ENCODE measurements around the gene KCNMA1.

The KCNMA1 gene

DNA sequence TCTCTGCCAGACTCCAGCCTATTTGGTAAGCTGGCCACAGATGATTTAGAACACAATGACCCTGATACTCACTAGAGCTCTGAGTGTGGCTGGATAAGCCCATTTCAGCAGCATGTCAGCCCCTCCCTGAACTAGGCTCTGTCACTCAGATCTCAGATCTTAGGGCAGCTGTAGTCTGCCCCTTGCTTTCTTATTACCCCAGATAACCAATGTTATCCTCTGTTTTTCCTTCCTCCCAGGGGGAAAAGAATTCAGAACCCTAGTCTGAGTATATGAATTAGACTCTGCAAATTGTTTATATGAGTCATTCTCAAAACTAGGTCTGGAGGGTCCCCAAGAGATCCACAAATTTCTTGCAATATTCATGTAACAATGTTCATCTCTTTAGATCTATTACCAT, 286.2 kb downstream of the KCNMA1 start:
- no peak overlapping the region for H3K4me3 ChIP-seq (ENCODE audit: low read length)
- no peak for DNase-seq (ENCODE audit: low read depth)
- TF ChIP-seq, protein P1, sequence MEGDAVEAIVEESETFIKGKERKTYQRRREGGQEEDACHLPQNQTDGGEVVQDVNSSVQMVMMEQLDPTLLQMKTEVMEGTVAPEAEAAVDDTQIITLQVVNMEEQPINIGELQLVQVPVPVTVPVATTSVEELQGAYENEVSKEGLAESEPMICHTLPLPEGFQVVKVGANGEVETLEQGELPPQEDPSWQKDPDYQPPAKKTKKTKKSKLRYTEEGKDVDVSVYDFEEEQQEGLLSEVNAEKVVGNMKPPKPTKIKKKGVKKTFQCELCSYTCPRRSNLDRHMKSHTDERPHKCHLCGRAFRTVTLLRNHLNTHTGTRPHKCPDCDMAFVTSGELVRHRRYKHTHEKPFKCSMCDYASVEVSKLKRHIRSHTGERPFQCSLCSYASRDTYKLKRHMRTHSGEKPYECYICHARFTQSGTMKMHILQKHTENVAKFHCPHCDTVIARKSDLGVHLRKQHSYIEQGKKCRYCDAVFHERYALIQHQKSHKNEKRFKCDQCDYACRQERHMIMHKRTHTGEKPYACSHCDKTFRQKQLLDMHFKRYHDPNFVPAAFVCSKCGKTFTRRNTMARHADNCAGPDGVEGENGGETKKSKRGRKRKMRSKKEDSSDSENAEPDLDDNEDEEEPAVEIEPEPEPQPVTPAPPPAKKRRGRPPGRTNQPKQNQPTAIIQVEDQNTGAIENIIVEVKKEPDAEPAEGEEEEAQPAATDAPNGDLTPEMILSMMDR (conservative IDR thresholded peaks at IDR 0.05; ENCODE audit: low read depth, low read length): no peak

DNA sequence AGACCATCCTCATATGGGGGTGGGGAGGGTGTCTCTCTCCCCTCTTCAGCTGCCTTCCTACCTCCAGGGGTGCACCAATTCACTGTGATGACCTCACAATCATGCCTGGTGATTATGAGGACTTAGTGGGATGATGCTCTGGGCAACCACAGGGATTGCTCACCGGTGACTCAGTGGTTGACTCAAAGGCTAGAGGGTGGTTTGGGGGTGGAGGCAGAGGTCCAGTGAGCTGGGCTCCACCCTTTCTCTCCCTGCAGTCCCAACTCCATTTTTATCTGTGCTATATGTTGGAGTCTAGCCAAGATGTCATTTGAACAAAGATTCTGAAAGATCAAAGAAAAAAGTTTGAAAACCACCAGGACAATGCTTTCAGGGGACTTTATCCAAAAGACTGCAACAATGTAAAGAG, 286.9 kb downstream of the KCNMA1 start:
- TF ChIP-seq, protein P1 (conservative IDR thresholded peaks at IDR 0.05; ENCODE audit: low read depth, low read length): peak; percentile 3
- DNase-seq (ENCODE audit: low read depth): peak; percentile 93
- H3K4me3 ChIP-seq (ENCODE audit: low read length): no peak overlapping the region

DNA sequence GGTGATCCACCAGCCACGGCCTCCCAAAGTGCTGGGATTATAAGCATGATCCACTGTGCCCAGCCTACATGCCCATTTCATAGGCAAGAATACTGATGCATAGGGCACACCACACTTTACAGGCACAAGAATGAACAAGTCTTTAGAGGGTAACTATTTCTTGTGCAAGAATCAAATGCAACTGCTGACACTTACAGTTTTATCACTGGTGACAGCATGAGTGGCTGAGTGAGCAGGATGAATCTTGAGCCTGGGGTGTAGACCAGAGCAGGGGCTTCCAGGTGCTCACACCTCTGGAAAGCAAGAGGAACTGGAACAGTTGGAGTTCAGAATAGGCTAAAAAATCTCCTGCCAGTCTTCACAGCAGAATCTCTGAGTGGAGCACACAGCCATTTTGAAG, 287.5 kb downstream of the KCNMA1 start:
- H3K4me3 ChIP-seq (ENCODE audit: low read length): no peak overlapping the region
- TF ChIP-seq, protein P1 (conservative IDR thresholded peaks at IDR 0.05; ENCODE audit: low read depth, low read length): no peak
- DNase-seq (ENCODE audit: low read depth): no peak

DNA sequence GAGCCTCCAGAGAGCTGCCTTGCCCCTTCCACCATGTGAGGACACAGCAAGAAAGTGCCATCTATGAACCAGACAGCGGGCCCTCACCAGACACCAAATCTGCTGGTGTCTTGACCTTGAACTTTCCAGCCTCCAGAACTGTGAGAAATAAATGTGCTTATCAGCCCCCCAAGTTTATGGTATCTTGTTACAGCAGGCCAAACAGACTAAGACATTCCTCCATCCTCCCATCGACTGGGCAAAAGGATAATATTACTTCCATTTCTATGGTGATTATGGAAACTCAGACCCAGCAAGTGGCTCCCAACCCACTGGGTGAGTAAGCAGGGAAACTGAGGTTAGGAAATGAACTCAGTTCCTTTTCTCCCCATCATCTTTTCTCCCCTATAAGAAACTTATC, 288.4 kb downstream of the KCNMA1 start:
- DNase-seq (ENCODE audit: low read depth): no peak
- H3K4me3 ChIP-seq (ENCODE audit: low read length): no peak overlapping the region
- TF ChIP-seq, protein P1 (conservative IDR thresholded peaks at IDR 0.05; ENCODE audit: low read depth, low read length): no peak

DNA sequence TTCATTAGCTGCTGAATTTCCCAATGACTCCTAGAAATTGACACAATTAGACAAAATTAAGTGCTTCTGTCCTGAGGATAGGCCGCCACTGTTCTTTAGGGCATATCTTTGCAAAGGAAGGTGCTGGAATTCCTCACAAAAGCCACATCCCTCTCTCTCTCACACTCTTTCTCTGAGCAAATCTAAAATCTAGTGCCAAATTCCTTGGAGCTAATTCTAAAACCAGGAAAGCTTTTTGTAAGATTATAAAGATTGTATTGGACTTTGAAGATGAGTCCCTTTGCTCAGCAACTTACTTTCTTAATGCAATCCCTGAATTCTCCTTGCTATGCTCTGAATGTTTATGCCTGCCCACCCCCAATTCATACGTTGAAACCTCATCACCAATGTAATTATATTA, 288.9 kb downstream of the KCNMA1 start:
- TF ChIP-seq, protein P1 (conservative IDR thresholded peaks at IDR 0.05; ENCODE audit: low read depth, low read length): no peak
- DNase-seq (ENCODE audit: low read depth): no peak
- H3K4me3 ChIP-seq (ENCODE audit: low read length): no peak overlapping the region

DNA sequence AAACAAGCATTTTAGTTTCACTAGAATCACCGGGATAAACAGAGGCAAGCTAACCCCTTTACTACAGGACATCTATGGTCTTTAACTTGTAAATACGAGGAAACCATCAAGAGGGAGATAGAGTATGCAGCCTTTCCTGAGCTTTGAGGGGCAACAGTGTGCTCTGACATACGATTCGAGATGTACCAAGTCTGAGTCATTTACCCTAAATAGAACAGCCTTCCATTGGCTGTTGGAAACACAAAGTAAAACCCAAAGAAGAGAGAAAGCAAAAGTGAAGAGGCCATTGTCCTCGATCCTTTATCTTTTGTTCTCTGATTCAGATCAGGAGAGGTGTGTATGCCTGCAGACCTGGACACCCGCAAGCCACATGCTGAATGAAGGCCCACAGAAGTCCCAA, 289.5 kb downstream of the KCNMA1 start:
- TF ChIP-seq, protein P1 (conservative IDR thresholded peaks at IDR 0.05; ENCODE audit: low read depth, low read length): no peak
- no peak for DNase-seq (ENCODE audit: low read depth)
- no peak overlapping the region for H3K4me3 ChIP-seq (ENCODE audit: low read length)

DNA sequence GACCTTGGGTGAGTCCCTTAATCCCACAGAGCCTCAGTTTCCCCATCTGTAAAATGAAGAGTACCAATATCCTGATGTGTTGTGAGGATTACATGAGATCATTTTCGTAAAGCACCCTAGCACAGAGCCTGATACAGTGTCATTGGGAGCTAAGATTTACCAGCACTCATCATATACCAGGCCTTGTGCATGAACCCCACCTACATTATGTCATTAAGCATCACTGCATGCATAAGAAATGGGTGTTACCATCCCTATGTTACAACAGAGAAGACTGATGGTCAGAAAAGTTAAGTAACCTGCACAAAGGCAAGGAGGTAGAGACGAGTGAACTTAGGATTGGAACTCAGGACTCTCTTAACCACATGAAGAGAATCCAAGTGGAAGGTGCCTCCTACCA, 290.6 kb downstream of the KCNMA1 start:
- no peak overlapping the region for H3K4me3 ChIP-seq (ENCODE audit: low read length)
- TF ChIP-seq, protein P1 (conservative IDR thresholded peaks at IDR 0.05; ENCODE audit: low read depth, low read length): no peak
- no peak for DNase-seq (ENCODE audit: low read depth)

All from retinal pigment epithelial cell (primary cell).